Measurements from ENCODE around the gene CC2D2B. TPM values are rescaled to one million over a fixed set of nuclear protein-coding genes. Genes with fewer than 3 reads are reported as not detected.
A peak's percentile ranks its signal among the peaks of the same experiment; 100 is the strongest.
"Not testable (repeated sequence)": the region's sequence is repeated elsewhere in the genome, so short reads cannot be mapped to it uniquely, and the experiment has no call there.

Gene CC2D2B
- total RNA-seq, 1 experiment from 2014 or later: not detected

DNA sequence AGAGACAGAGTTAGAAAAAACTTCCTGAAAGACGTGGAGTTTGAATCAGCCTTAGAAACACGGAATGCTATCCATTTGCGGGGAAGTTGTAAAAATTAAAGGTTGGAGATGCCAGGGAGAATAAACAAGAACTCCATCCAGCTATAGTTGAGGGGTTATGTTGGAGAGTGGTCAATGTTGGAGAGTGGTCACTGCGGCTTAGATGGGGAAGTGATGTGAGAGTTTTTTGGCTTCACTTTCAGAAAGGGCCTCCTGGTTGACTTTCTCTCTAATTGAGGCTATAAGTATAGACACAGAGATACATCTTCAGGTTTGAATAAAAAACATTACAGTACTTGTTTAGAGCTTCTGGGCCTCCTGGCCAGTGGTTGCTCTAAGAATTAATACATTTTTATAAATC is 675 bp downstream of the CC2D2B start:
- POLR2A ChIA-PET (ENCODE audit: unreplicated experiment): no interaction called here
- no peak for DNase-seq
- Histone ChIP-seq H3K79me2 (ENCODE audit: low read depth) (no peaks in the 10 kb centered on the region), H3K27ac (no peak overlapping the region), H4K20me1 (ENCODE audit: insufficient read depth) (no peaks in the 10 kb centered on the region), H3K4me2 (peak overlapping the region; percentile 87), H3K4me1 (replicated peaks; ENCODE audit: insufficient read depth) (no peaks in the 10 kb centered on the region), H2AFZ (no peak overlapping the region; the same call in 1 of the 2 replicates), H3K27me3 (ENCODE audit: insufficient read depth, low read depth) (no peaks in the 10 kb centered on the region), H3K4me3 (peak overlapping the region; percentile 88; the same call in 1 of the 2 replicates), H3K36me3 (ENCODE audit: low read depth) (no peaks in the 10 kb centered on the region), H3K9me3 (ENCODE audit: insufficient read depth, low read depth) (no peaks in the 10 kb centered on the region), H3K9me2 (ENCODE audit: insufficient read depth) (no peaks in the 10 kb centered on the region), H3F3A (ENCODE audit: insufficient read depth, low read depth) (no peaks in the 10 kb centered on the region)
- no TSS peak for BruUV-seq (replicated peaks)
- intact Hi-C loops (cut with micrococcal nuclease; ENCODE audit: unreplicated experiment): loop anchor here (5.0 to 10.0 kb wide), 2 partner anchors 216 kb away; partner anchors contain the start of gene TCTN3
- CTCF ChIA-PET: interaction anchor here (0.7 to 1.0 kb wide), 2 partner anchors 176 to 215 kb away, joined by 3 read pairs; partner anchors contain the start of gene TCTN3
- TF ChIP-seq, protein P1, sequence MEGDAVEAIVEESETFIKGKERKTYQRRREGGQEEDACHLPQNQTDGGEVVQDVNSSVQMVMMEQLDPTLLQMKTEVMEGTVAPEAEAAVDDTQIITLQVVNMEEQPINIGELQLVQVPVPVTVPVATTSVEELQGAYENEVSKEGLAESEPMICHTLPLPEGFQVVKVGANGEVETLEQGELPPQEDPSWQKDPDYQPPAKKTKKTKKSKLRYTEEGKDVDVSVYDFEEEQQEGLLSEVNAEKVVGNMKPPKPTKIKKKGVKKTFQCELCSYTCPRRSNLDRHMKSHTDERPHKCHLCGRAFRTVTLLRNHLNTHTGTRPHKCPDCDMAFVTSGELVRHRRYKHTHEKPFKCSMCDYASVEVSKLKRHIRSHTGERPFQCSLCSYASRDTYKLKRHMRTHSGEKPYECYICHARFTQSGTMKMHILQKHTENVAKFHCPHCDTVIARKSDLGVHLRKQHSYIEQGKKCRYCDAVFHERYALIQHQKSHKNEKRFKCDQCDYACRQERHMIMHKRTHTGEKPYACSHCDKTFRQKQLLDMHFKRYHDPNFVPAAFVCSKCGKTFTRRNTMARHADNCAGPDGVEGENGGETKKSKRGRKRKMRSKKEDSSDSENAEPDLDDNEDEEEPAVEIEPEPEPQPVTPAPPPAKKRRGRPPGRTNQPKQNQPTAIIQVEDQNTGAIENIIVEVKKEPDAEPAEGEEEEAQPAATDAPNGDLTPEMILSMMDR (conservative IDR thresholded peaks at IDR 0.05): no peak
- TF ChIP-seq EZH2 (IDR thresholded peaks at IDR 0.05; ENCODE audit: low read depth): no peak

DNA sequence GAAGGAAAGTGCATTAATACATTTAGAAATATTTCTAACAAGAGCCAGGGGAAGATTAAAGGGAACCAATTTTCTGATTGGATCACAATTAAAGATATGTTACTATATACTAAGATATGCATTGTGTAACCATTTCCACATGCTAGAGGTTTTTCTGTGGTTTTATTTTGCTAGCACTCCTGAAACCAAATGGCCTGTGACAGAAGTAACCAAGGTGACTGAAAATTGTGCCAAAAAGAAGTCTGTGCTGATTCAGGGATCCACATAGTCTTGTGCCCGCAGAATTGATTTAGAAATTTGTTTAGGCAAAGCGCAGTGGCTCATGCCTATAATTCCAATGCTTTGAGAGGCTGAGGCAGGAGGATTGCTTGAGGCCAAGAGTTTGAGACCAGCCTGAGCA is 1.8 kb downstream of the CC2D2B start:
- Histone ChIP-seq H3F3A (ENCODE audit: insufficient read depth, low read depth) (no peaks in the 10 kb centered on the region), H4K20me1 (ENCODE audit: insufficient read depth) (no peaks in the 10 kb centered on the region), H3K9me2 (ENCODE audit: insufficient read depth) (no peaks in the 10 kb centered on the region), H3K36me3 (ENCODE audit: low read depth) (no peaks in the 10 kb centered on the region), H3K4me3 (no peak overlapping the region), H3K4me1 (replicated peaks; ENCODE audit: insufficient read depth) (no peaks in the 10 kb centered on the region), H3K9me3 (ENCODE audit: insufficient read depth, low read depth) (no peaks in the 10 kb centered on the region), H3K4me2 (no peak overlapping the region), H2AFZ (no peak overlapping the region), H3K27me3 (ENCODE audit: insufficient read depth, low read depth) (no peaks in the 10 kb centered on the region), H3K79me2 (ENCODE audit: low read depth) (no peaks in the 10 kb centered on the region), H3K27ac (no peak overlapping the region)
- POLR2A ChIA-PET (ENCODE audit: unreplicated experiment): no interaction called here
- CTCF ChIA-PET: no interaction called here
- intact Hi-C loops (cut with micrococcal nuclease; ENCODE audit: unreplicated experiment): loop anchor here (5.0 to 10.0 kb wide), 2 partner anchors 215 to 217 kb away; partner anchors contain the start of gene TCTN3
- DNase-seq: no peak
- no TSS peak for BruUV-seq (replicated peaks)
- TF ChIP-seq, protein P1 (conservative IDR thresholded peaks at IDR 0.05): no peak
- TF ChIP-seq EZH2 (IDR thresholded peaks at IDR 0.05; ENCODE audit: low read depth): no peak

DNA sequence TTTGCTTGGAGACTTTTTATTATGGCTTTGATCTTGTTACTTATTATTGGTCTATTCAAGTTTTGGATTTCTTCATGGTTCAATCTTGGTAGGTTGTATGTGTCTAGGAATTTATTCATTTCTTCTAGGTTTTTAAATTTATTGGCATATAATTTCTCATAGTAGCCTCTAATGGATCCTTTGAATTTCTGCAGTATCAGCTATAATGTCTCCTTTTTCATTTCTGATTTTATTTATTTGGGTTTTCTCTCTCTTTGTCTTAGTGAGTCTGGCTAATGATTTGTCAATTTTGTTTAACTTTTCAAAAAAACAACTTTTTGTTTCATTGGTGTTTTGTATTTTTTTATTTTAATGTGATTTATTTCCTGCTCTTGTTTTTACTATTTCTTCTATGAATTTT is 8.3 kb downstream of the CC2D2B start:
- H2AFZ ChIP-seq; H3K27me3 ChIP-seq (ENCODE audit: insufficient read depth, low read depth); intact Hi-C loops (cut with micrococcal nuclease; ENCODE audit: unreplicated experiment); H3K4me2 ChIP-seq; H3K4me1 ChIP-seq (replicated peaks; ENCODE audit: insufficient read depth); H3K79me2 ChIP-seq (ENCODE audit: low read depth); H4K20me1 ChIP-seq (ENCODE audit: insufficient read depth); H3K9me2 ChIP-seq (ENCODE audit: insufficient read depth); H3F3A ChIP-seq (ENCODE audit: insufficient read depth, low read depth); DNase-seq; H3K36me3 ChIP-seq (ENCODE audit: low read depth); BruUV-seq (replicated peaks); H3K4me3 ChIP-seq; CTCF ChIA-PET; H3K9me3 ChIP-seq (ENCODE audit: insufficient read depth, low read depth); H3K27ac ChIP-seq; POLR2A ChIA-PET (ENCODE audit: unreplicated experiment): not testable (repeated sequence)

GRCh38 chr10:95920798-95921426 is 13.1 kb downstream of the CC2D2B start:
- Histone ChIP-seq H3K4me1 (replicated peaks; ENCODE audit: insufficient read depth) (no peaks in the 10 kb centered on the region), H3K9me2 (ENCODE audit: insufficient read depth) (no peaks in the 10 kb centered on the region), H3F3A (ENCODE audit: insufficient read depth, low read depth) (no peaks in the 10 kb centered on the region), H3K27me3 (ENCODE audit: insufficient read depth, low read depth) (no peaks in the 10 kb centered on the region), H3K4me2 (no peak overlapping the region), H3K79me2 (ENCODE audit: low read depth) (no peaks in the 10 kb centered on the region), H3K27ac (no peak overlapping the region), H3K36me3 (ENCODE audit: low read depth) (no peaks in the 10 kb centered on the region), H3K9me3 (ENCODE audit: insufficient read depth, low read depth) (no peaks in the 10 kb centered on the region), H4K20me1 (ENCODE audit: insufficient read depth) (no peaks in the 10 kb centered on the region), H3K4me3 (no peak overlapping the region), H2AFZ (no peak overlapping the region)
- TF ChIP-seq EZH2 (IDR thresholded peaks at IDR 0.05; ENCODE audit: low read depth): no peak
- TF ChIP-seq, protein P1 (conservative IDR thresholded peaks at IDR 0.05): no peak
- POLR2A ChIA-PET (ENCODE audit: unreplicated experiment): no interaction called here
- no peak for DNase-seq
- intact Hi-C loops (cut with micrococcal nuclease; ENCODE audit: unreplicated experiment): no loop called here
- CTCF ChIA-PET: no interaction called here
- BruUV-seq (replicated peaks): no TSS peak

Data from PC-9 (cell line).